OCI-LY1 (cell line): ENCODE results near the gene SPPL2B.

ENCODE experiments used
- CTCF ChIP-seq: fragments of 200-600 bp; sonication (generic), shearing (Covaris generic); IDR thresholded peaks from 2 replicates; pipeline ENCODE4 v1.5.1; 2017; ENCODE audit warnings: mild to moderate bottlenecking, antibody characterized with exemption, low read length, moderate library complexity, mixed read lengths
- EZH2 ChIP-seq: fragments of 200-600 bp; sonication (generic), shearing (Covaris generic); IDR thresholded peaks from 2 replicates; pipeline ENCODE4 v1.8.0; 2017; ENCODE audit warnings: borderline replicate concordance, mixed run types, mild to moderate bottlenecking, antibody characterized with exemption, low read length, moderate library complexity, mixed read lengths

- TF ChIP-seq CTCF (no peak), EZH2 (no peak)
These were observed 14.3 kb downstream of the SPPL2B start for GRCh38 chr19:2342656-2343288.
